Heart left ventricle (tissue), 13 donors: ENCODE data around the gene GPR84.

Experiments
- POLR2A ChIP-seq, 2 donors: fragments of 450-650 bp; IDR thresholded peaks; one replicate each; pipeline ENCODE4 v1.6.1; 2017; ENCODE audit warnings: antibody characterized with exemption in 2 of 2, mild to moderate bottlenecking in 2 of 2, moderate library complexity in 2 of 2
- TF ChIP-seq, protein P1 (sequence below), 12 donors: fragments of 200-600 bp; sonication (generic) in 4 of 12; IDR thresholded peaks; one replicate each; pipeline versions ENCODE4 v1.5.0 to v1.8.0; 2018 to 2022; ENCODE audit warnings: antibody characterized with exemption in 12 of 12, mild to moderate bottlenecking in 5 of 12
- donor health status: ischemic (EF 13 %, LVEDD 7.1; RV severe dilation, severe dysfunction).
- donor health status: DM: no; HTN: yes; CAD: no.
- donor health status: DM: no; HTN: no; CAD: no.
- donor health status: ischemic (EF 25% LVEDD 6.9; RV normal size, moderate dysfunction).
- donor health status: ischemic (EF 25% LVEDD 5.7; RV mildly dilated, moderate dysfunction).
- donor health status: ischemic (EF 35%, LVEDD 5.7; RV mildly dilated, moderate dysfunction).
- donor health status: nonischemic (EF 11% LVEDD 7.7; RV severe dilation, severe dysfunction).
- donor health status: DM: yes; HTN: yes; CAD: no.
- donor health status: PGD.
- donor health status: ischemic (EF 29% LVEDD 5.4; RV normal size, mild dysfunction).
- donor health status: nonischemic (EF 23%, LVEDD 6.1; RV moderate dilation, normal function).

DNA sequence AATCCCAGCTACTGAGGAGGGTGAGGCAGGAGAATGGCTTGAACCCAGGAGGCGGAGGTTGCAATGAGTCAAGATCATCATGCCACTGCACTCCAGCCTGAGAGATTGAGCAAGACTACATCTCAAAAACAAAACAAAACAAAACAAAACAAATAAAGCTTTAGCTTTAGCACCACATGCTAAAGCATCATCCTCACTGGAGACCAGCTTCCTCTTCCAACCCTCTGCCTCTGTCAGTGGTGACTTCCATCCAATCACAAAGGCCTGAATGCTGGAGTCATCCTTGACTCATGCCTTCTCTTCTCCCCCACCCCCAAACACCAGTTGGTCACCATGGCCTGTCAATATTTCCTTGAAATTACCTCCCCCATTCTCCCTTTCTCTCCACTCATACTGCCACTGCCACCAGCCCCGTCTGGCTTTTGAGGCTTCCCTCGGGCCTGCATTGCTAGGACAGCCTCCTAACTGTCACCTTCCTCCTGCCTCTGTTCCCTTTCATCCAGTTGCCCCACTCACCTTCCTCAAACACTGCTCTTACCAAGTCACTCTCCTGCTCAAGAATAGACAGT lies 18.8 kb upstream of the GPR84 start:
- no peak for TF ChIP-seq POLR2A (IDR thresholded peaks at IDR 0.05)
- TF ChIP-seq, protein P1, sequence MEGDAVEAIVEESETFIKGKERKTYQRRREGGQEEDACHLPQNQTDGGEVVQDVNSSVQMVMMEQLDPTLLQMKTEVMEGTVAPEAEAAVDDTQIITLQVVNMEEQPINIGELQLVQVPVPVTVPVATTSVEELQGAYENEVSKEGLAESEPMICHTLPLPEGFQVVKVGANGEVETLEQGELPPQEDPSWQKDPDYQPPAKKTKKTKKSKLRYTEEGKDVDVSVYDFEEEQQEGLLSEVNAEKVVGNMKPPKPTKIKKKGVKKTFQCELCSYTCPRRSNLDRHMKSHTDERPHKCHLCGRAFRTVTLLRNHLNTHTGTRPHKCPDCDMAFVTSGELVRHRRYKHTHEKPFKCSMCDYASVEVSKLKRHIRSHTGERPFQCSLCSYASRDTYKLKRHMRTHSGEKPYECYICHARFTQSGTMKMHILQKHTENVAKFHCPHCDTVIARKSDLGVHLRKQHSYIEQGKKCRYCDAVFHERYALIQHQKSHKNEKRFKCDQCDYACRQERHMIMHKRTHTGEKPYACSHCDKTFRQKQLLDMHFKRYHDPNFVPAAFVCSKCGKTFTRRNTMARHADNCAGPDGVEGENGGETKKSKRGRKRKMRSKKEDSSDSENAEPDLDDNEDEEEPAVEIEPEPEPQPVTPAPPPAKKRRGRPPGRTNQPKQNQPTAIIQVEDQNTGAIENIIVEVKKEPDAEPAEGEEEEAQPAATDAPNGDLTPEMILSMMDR (IDR thresholded peaks at IDR 0.05): no peak
